Measurements from ENCODE around the gene HEXIM2. TPM values are rescaled to one million over a fixed set of nuclear protein-coding genes. Genes with fewer than 3 reads are reported as not detected.

Gene HEXIM2
- total and polyA plus RNA-seq, 2 experiments from 2014 or later, result 9.0 to 9.5 TPM

DNA sequence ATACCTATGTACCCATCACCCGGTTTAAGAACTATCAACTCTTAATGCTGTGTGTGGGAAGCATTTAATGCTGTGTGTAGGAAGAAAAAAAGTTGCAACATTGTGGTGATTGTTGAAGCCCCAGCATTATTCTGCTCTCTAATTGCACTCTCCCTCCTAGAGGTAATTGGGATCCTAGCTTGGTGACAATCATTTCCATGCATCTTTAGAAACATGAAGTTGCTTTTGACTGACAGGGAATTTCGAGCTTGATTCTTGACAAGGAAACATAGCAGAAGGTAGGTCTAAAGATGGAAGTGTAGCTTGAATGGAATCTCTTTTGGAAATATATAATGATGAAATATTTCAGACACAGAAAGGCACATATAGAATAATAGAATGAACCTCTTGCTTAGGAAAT is 27.3 kb downstream of the HEXIM2 start:
- no peak overlapping the region for H3K4me3 Mint-ChIP-seq
- peaks cover 4% of the 10 kb centered on the region; the same call in 2 of the 3 replicates for H3K9me3 Mint-ChIP-seq
- DNase-seq (ENCODE audit: low spot score) (no peak), ATAC-seq (no peak)
- Histone ChIP-seq H3K79me2 (replicated peaks; ENCODE audit: insufficient read depth) (no peaks in the 10 kb centered on the region), H3K27me3 (ENCODE audit: insufficient read depth) (no peaks in the 10 kb centered on the region), H4K20me1 (replicated peaks; ENCODE audit: insufficient read depth) (no peaks in the 10 kb centered on the region), H3K4me3 (no peak overlapping the region), H3K9me2 (ENCODE audit: insufficient read depth) (no peaks in the 10 kb centered on the region), H3F3A (replicated peaks; ENCODE audit: low read depth) (no peaks in the 10 kb centered on the region), H3K4me2 (no peak overlapping the region), H3K4me1 (ENCODE audit: insufficient read depth) (no peaks in the 10 kb centered on the region), H2AFZ (no peak overlapping the region), H3K36me3 (ENCODE audit: insufficient read depth) (no peaks in the 10 kb centered on the region), H3K27ac (ENCODE audit: low read depth) (no peak overlapping the region)
- H3K27ac Mint-ChIP-seq, result no peak overlapping the region
- TF ChIP-seq CTCF (conservative IDR thresholded peaks at IDR 0.05; ENCODE audit: low read depth in 2 of 2), result no peak
- no peak for TF ChIP-seq ZNF114 (CRISPR knock-in tag; IDR thresholded peaks at IDR 0.05)
- TF ChIP-seq EZH2 (IDR thresholded peaks at IDR 0.05; ENCODE audit: low read depth, unreplicated experiment), result no peak
- TF ChIP-seq EZH2phosphoT487 (IDR thresholded peaks at IDR 0.05; ENCODE audit: unreplicated experiment), result no peak
- no peak for TF ChIP-seq NANOG (IDR thresholded peaks at IDR 0.05; ENCODE audit: borderline replicate concordance)
- TF ChIP-seq, protein P1, sequence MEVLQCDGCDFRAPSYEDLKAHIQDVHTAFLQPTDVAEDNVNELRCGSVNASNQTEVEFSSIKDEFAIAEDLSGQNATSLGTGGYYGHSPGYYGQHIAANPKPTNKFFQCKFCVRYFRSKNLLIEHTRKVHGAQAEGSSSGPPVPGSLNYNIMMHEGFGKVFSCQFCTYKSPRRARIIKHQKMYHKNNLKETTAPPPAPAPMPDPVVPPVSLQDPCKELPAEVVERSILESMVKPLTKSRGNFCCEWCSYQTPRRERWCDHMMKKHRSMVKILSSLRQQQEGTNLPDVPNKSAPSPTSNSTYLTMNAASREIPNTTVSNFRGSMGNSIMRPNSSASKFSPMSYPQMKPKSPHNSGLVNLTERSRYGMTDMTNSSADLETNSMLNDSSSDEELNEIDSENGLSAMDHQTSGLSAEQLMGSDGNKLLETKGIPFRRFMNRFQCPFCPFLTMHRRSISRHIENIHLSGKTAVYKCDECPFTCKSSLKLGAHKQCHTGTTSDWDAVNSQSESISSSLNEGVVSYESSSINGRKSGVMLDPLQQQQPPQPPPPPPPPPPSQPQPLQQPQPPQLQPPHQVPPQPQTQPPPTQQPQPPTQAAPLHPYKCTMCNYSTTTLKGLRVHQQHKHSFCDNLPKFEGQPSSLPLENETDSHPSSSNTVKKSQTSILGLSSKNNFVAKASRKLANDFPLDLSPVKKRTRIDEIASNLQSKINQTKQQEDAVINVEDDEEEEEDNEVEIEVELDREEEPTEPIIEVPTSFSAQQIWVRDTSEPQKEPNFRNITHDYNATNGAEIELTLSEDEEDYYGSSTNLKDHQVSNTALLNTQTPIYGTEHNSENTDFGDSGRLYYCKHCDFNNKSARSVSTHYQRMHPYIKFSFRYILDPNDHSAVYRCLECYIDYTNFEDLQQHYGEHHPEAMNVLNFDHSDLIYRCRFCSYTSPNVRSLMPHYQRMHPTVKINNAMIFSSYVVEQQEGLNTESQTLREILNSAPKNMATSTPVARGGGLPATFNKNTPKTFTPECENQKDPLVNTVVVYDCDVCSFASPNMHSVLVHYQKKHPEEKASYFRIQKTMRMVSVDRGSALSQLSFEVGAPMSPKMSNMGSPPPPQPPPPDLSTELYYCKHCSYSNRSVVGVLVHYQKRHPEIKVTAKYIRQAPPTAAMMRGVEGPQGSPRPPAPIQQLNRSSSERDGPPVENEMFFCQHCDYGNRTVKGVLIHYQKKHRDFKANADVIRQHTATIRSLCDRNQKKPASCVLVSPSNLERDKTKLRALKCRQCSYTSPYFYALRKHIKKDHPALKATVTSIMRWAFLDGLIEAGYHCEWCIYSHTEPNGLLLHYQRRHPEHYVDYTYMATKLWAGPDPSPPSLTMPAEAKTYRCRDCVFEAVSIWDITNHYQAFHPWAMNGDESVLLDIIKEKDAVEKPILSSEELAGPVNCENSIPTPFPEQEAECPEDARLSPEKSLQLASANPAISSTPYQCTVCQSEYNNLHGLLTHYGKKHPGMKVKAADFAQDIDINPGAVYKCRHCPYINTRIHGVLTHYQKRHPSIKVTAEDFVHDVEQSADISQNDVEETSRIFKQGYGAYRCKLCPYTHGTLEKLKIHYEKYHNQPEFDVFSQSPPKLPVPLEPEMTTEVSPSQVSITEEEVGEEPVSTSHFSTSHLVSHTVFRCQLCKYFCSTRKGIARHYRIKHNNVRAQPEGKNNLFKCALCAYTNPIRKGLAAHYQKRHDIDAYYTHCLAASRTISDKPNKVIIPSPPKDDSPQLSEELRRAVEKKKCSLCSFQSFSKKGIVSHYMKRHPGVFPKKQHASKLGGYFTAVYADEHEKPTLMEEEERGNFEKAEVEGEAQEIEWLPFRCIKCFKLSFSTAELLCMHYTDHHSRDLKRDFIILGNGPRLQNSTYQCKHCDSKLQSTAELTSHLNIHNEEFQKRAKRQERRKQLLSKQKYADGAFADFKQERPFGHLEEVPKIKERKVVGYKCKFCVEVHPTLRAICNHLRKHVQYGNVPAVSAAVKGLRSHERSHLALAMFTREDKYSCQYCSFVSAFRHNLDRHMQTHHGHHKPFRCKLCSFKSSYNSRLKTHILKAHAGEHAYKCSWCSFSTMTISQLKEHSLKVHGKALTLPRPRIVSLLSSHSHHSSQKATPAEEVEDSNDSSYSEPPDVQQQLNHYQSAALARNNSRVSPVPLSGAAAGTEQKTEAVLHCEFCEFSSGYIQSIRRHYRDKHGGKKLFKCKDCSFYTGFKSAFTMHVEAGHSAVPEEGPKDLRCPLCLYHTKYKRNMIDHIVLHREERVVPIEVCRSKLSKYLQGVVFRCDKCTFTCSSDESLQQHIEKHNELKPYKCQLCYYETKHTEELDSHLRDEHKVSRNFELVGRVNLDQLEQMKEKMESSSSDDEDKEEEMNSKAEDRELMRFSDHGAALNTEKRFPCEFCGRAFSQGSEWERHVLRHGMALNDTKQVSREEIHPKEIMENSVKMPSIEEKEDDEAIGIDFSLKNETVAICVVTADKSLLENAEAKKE (CRISPR knock-in tag; IDR thresholded peaks at IDR 0.05), result no peak
- no peak for TF ChIP-seq JUNB (IDR thresholded peaks at IDR 0.05; ENCODE audit: unreplicated experiment)
- no peak for TF ChIP-seq ETS1 (IDR thresholded peaks at IDR 0.05)
- no peak for TF ChIP-seq REST (IDR thresholded peaks at IDR 0.05; ENCODE audit: unreplicated experiment)
- no peak for TF ChIP-seq ZNF331 (CRISPR knock-in tag; IDR thresholded peaks at IDR 0.05; ENCODE audit: low read depth)
- no peak for TF ChIP-seq POLR2AphosphoS5 (IDR thresholded peaks at IDR 0.05; ENCODE audit: low read depth)
- no peaks in the 10 kb centered on the region; the same call in 2 of the 3 replicates for H3K4me1 Mint-ChIP-seq
- peaks cover 5% of the 10 kb centered on the region for H3K27me3 Mint-ChIP-seq (ENCODE audit: insufficient read depth, low read depth, poor library complexity)
- no peaks in the 10 kb centered on the region for H3K36me3 Mint-ChIP-seq (ENCODE audit: low read depth)

All from GM23338 (cell line).